Fibroblast of gingiva (primary cell): ENCODE data around the gene DACT3.

Experiments
- DNase-seq: peaks from one replicate; pipeline ENCODE4 v3.0.0-alpha.2; 2011; ENCODE audit warnings: low read depth

DACT3 gene

DNA sequence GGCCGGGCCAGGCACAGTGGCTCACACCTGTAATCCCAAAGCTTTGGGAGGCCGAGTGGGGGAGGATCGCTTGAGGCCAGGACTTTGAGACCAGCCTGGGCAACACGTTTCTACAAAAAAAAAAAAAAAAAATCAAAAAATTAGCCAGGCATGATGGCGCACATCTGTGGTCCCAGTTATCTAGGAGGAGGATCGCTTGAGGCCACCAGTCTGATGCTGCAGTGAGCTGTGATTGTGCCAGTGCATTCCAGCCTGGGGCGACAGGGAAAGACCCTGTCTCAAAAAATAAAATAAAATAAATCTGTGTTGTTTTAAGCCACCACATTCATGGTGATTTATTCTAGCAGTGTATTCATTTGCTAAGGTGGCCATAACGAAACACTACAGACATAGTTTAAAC lies 4.1 kb upstream of the DACT3 start:
- DNase-seq = no peak

DNA sequence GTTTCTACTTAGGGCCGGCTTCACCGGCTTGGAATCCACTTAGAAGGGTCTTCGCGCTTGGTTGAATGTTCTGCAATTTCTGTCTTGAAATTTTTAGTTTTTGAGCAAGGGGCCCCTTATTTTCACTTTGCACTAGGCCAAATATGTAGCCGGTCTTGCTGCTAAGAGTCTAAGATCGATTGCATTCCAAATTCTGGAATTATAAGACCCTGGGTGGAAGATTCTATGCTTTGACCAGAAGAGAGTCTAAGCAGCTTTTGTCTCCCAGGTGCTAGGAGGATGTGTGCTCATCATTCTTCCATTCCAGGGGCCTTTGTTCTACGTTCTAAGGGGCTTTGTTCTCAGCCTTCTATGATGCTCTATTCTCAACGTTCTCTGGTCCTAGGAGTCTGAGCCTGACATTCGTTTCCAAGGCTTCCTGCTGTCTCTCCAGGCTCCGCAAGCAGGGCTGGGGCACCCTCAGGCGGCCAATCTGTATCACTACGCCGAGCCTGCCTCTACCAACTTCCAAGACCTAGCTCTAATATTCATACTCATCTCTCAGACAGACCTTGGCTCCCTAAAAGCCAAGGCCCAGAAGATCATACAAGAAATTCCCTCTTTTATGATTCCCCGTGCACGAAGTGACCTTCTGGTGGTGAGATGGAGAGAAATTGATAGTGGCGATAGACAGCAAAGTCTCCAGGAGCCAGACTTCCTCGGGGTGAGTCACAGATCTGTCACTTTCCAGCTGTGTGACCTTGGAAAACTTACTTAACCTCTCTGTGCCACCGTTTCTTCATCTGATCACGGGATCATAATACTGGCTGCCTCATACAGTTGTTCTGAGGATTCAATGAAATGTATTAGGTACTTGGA lies 982 bp upstream of the DACT3 start:
- peak; percentile 86 for DNase-seq

DNA sequence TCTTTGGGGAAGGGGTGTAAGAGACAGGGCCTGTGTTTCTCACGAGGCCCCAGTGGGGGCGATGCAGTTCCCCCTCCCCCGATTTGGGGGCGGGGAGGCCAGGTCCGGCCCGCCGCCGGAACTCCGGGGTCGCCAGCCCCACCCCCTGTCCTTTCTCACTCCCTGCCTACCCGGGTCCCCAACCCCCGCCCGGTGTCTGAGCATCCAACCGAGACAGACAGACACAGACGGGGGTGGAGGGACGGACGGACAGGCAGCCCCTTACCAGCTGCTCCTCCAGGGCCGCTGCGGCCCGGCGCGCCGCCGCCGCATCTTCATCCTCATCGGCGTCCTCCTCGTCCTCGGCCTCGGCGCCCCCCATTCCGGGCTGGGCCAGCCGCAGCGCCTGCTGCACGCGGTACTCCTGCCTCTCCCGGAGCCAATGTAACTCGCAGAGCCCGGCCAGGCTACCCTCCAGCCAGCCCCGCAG lies 397 bp downstream of the DACT3 start:
- DNase-seq = no peak

DNA sequence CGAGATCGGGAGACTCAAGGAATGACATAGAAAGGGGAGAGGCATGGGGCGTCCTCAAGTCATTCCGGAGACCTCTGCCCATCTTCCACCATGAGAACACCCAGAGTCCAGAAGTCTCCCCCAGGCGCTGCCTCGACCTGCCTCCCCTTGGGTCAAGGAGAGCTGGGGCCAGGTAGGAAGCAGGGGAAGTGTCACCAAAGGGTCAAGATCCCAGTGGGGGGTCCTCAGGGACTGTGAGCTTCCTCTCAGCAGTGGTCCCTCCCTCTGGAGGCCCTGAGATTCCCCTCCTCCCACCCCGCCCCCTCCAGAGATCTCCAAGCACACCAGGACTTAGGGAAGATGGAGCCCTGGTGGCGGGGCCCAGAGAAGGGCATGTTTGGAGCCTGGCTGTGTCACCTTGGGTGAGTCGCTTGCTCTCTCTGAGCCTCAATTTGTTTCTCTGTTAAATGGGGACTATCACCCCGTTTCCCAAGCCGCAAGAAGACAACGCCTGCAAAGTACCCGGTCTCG lies 919 bp downstream of the DACT3 start:
- DNase-seq = no peak

DNA sequence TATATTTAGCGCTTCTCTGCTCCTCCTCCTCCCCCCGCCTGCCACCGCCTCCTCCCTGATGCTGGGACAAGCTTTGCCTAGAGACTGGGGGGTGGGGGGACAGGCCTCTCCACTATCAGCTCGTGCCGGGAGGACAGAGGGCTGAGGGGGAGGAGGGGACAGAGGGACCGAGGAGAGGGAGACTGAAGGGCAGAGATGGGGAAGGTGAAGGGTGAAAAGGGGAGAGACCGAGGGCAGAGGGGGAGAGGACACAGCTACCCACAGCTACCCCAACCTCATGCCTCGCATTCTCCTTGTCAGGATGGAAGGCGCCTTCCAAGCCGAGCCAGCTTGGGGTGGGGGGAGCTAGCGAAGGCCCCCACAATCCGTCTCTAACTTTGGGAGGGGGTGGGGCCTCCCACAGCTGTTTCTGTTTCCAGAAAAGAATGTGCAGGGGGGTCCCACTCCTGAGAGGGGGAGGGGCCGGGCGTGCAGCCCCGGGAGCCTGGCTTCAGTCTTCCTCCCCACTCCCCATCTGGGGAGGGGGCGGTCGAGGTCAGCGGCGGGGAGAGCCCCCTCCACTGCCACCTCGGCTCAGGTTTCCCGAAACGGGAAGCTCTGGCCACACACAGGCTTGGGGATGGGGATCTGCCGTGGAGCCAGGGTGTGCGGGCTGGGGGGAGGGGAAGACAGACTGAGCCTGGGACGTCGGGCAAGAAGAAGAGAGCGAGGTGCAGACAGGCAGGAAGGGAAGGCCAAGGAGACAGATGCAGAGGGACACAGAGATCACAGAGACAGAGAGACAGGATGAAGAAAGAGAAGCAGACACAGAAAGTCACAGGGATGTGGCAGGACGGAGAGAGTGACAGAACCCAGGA lies 1.6 kb downstream of the DACT3 start:
- DNase-seq = no peak

DNA sequence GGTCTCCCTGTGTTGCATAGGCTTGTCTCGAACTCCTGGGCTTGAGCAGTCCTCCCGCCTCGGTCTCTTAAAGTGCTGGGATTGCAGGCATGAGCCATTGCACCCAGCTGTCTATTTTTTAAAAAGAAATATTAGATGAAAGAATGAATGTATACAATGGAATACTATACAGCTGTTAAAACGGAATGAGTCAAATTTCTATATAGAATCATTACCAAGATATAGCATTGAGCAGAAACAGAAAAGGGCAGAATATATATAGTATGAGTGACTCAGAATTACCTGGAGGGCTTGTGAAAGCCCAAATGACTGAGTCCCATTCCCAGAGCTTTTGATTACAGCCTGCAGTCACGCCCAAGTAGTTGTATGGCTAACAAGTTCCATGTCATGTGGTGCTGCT lies 4.4 kb downstream of the DACT3 start:
- DNase-seq = no peak

DNA sequence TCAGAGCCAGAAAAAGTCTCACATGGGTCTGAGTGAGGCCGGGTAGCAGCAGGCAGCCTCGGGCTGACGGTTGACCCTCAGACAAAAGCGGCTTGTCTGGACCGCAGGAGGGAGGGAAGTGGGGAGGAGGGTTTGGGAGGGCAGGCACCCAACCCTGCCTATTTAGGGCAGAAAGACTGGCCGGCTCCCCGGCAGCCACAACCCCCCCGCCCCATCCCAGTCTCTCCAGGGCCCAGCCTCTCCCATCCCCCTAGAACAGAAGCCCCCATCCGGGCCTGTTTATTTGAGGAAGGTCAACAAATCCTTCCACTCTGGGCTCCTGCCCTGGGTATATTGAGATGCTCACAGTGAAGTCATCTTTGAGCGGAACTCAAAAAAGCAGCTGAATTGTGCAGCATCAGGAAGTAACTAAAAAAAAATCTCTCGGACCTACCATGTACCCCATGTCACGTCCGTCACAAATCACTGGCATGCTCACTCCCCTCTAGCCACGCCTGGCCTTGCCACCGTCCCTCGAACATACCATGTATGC lies 6.3 kb downstream of the DACT3 start:
- DNase-seq = no peak

DNA sequence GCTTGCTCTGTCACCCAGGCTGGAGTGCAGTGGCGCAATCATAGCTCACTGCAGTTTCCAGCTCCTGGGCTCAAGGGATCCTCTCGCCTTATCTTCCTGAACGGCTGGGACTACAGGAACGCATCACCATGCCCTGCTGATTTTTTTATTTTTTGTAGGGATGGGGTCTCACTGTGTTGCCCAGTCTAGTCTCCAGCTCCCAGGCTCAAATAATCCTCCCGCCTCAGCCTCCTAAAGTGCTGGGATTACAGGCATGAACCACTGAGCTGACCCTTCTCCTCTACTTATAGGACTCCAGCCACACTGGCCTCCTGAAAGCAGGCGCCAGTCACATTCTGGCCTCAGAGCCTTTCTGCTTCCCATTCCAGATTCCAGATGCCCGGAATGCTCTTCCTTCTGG lies 10.5 kb downstream of the DACT3 start:
- no peak for DNase-seq

DNA sequence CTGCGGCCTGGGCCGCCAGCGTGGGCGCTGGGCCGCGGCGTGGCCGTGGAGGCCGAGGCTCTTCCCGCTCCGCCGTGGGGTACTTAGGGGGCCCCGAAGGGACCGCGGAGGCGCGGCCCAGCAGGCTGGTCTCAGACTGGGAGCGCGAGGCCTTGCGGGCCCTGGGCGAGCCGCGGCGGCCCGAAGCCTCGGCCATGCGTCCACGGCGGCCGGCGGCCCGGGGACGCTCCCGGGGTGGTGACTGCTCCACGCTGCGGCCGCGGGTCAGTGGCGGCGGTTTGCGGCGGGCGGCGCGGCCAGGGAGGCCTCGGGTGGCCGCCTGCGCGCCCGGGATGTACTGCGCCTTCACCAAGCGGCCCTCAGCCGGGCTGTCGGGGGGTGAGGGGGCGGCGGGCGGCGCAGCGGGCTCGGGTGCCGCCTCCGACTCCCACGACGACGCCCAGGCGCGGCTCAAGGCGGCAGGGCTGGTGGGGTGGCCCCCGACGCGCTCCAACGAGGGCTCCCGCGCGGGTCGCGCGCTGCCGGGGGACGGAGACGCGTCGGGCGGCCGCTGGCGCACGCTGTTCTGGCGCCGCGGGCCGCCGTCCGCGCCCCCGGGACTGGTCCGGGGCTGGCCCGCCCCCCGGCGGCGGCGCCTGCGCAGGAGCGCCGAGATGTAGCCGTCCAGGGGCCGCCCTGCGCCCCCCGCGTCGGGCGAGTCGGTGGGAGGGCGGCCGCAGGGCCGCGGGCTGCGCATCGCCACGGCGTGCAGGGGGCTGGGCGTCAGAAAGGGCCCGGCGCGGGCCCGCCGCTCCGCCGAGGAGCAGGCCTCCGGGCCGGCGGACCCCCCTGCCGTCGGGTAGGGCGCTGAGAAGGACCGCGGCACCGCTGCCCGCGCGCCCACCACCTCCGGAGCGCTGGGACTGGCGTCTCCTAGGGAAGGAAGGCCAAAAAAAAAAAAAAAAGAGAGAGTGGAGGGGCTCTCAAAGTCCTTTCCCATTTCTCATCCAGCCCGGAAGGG lies 11.7 kb downstream of the DACT3 start:
- no peak for DNase-seq

DNA sequence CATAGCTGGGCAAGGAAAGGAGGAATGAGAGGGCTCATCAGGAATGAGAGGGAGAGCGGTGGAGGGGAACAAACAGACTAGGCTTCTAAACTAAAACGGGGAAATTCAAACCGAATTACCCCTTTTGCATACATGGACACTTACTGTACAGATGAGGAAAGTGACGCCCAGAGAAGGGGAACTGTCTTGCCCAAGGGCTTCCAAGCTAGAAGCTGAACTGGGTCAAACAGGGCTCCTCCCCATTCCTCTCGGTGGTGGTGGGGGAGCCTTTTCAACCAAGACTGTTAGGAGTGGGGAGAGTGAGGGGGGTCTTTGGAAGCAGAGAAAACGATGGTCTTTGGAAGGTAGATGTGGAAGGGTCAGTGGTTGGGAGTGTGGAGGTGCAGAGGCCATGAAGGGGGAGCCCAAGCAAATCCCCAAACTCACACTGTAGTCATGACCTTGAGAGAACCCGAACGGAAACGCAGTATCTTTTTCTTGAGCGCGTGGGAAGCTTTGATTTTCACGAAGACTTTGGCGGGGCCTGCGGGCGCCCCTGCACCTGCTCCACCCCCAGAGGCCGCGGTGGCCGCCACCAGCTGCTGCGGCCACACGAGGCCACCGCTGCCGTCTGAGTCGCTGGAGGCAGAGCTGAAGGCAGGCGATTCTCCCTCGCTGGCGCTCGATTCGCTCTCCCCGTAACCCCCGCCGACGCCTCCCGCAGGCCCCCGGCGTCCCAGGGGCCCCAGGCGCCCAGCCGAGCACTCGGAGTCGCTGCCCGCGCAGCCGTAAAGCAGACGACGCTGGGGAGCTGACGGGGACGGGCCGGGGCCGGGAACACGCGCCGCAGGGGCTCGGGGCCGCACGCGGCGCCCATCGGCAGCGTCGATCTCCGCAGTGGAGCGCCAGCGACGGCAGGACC lies 12.7 kb downstream of the DACT3 start:
- DNase-seq = no peak

DNA sequence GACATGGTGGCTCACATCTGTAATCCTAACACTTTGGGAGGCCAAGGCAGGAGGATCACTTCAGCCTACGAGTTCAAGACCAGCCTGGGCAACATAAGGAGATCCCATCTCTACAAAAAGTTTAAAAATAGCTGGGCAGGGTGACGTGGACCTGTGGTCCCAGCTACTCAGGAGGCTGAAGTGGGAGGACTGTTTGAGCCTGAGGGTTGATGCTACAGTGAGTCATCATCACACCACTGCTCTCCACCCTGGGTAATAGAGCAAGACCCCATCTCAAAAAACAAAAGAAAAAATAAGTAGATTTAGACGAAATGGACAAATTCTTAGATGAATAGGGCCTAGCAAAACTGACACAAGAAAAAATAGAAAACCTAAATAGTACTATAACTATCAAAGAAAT lies 14.6 kb downstream of the DACT3 start:
- no peak for DNase-seq

DNA sequence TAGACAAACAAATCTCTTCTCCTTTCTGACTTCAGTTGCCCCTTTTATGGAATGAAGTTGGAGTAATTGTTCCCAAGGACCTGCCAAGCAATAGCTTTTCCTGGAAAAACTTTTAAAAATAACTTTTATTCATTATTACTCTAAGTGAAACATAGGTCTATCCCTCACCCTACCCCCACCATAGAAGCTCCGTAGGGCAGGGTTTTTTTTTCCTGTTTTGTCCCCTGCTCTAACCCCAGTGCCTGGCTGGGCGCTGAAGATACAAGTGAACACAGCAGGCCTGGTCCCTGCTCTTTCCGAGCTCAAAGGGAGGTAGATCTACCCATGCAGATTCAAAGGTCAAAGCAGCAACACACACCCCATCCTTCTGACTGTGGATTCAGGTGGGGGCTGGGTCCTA lies 16.3 kb downstream of the DACT3 start:
- DNase-seq = no peak

DNA sequence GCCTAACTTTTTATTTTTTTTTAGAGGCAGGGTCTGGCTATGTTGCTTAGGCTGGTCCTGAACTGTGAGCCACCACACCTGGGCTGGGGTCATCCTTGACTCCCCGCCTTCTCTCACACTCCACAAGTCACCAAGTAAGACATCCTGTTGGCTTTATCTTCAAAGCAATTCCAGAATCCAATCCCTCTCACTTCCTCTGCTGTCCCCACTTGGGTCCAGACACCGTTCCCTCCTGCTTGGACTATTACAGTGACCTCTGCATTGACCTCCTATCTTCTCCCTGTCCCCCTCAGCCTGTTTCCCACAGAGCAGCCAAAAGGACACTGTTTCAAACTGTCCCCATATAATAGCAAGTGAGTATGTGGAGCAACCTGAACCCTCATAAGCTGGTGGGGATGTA lies 20.3 kb downstream of the DACT3 start:
- DNase-seq = no peak

DNA sequence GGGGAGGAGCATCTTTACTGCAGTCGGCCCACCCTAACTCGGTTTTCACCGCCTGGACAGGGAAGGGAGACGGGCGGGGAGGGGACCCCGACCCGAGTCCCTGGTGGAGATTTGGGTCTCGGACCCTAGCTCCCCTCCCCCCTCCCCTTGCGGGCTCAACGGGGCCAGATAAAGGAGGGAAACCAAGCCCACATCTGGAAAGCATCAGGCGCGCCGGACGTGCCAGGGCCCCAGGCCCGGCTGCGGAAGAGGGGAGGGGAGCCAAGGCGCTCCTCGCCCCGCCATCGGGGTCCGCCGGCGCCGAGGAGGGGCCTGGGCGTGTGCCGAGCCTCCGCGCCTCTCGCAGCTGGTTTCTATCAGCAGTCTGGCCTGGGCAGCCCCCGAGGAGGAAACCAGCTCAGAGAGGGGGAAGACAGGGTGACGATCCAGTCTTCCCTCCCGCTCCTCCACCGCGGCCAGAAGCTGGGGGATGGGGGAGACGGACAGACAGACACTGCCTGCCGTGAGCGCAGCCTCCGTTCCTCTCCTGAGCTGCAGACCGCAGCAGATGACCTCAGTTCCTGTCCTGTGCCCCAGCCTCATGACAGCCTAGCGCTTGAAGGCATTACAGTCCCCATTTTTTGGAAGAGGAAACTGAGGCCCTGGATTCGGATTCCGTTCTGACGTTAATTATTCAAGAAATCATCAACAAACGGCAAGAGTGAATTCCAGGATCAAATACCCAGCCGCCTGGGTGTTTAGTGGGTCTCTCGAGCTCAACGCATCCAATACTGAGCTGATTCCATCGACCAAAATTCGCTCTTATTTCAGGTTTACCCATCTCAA lies 21.4 kb downstream of the DACT3 start:
- peak; percentile 41 for DNase-seq

DNA sequence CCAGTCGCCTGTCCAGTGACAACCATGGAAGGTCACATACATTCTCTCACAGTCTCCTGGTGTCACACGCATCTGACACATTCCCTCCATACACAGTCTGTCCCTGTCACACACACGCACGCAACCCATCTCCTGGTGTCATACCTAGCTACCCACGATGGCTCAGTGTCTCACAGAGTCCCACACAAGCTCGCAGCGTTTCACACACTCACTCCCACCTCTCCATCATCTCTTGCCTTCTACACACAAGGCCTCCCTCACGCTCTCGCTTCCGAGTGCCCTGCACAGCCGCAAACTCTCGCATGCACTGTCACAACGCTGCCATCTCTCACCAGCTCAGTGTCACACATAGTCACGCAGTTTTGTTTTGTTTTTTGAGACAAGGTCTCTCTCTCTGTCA lies 23.8 kb downstream of the DACT3 start:
- no peak for DNase-seq

DNA sequence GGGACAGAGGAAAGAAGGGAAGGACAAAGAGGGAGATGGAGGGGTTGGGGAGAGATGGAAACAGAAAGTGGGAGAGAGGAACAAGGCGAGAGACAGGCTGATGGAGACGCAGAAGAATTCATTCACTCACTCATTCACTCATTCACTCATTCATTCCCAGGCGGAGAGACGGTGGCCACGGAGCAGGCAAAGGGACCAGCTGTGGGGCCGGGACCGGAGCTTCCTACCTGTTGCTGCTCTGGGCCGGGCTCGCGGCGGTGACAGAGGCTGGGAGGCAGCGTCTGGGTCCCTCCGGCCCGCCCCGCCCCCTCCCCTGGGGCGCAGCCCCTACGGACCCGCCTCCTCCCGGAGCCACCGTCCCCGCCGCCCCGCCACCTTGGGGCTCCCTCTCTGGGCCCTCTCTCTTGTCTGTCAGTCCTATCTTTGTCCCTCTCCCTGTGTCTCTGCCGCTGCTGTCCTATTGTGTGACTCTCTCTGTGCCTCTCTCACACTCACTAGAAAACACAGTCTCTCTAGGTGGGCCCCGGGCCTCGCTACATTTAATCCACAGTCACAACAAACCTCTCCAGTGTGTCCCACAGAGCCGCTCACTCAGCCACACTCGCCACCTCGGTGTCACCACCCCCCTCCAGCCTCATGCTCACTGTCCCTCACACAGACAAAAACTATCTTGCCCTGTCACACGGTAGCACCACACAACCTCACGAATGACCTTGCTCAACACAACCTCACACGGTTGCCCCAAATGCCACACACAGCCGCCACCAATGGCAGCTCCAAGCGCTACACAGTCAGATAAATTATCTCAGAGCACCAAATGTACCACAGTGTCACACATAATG lies 24.8 kb downstream of the DACT3 start, which contains the start of gene GNG8:
GNG8 (minus strand) TSS at position 283 of the 842 bp plus-strand sequence. CDS start 1,520 bp downstream, outside the sequence.
- DNase-seq = no peak

DNA sequence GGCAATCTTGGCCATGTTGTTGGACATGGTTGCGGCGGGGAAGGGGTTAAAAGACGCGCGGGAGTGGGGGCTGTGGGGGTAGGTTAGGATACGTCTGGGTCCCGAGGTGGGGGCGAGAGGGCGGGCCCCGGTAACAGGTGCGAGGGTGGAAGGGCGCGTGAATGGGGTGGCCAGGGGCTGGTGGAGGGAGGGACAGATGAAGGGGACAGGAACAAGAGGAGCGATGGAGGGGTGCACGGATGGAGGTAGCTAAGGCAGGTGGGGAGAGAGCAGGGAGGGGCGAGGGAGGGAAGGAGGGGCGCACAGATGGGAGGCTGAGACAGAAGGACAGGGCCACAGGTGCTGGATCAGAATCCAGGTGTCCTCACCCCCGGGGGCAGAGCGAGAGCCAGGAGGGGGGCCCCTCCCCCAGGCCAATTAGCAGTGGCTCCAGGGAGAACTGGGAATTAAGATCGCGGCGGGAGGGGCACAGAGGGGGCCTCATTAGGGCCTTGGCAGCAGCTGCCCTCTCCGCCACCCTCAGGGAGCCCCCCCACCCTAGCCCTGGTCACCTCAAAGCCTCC lies 26.2 kb downstream of the DACT3 start:
- no peak for DNase-seq

DNA sequence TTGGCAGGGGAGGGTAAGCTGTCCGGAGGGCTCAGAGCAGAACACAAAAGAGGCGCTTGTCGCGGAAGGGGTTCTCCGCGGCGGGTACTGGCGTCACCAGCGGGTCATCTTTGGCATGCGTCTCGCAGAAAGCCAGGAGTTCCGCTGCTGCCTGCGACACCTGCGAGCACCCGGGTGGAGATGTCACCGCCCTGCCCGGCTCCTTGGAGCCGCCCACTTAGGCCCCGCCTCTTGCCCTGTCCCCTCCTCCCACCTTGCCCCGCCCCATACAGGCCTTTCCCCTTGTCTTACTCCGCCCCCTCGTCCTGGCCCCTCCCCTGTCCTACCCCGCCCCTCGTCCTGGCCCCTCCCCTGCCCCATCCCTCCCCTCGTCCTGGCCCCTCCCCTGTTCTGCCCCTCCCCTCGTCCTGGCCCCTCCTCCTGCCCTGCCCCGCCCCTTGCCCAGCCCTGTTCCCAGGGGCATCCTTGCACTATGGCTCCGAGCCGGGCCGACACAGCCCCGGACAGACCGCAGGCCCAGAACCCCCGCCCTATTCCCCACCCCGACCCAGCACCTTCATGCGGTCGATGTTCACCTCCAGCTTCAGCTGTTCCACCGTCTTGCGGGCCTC lies 26.8 kb downstream of the DACT3 start:
- DNase-seq = peak; percentile 83
